COR-L47 (cell line): Measurements from ENCODE around the gene BRK1.
"Not testable (repeated sequence)": the region's sequence is repeated elsewhere in the genome, so short reads cannot be mapped to it uniquely, and the experiment has no call there.

ENCODE experiments used
- DNase-seq: peaks from one replicate; lab custom pipeline; 2025; lab: John Stamatoyannopoulos, UW

Gene BRK1

GRCh38 chr3:10142707-10143560 is 27.5 kb downstream of the BRK1 start:
- no peak for DNase-seq

- no peak for DNase-seq
Measured at GRCh38 chr3:10145685-10146084, 30.2 kb downstream of the BRK1 start.

GRCh38 chr3:10149226-10149625 is 33.8 kb downstream of the BRK1 start:
- no peak for DNase-seq

- DNase-seq = no peak
Measured at GRCh38 chr3:10150987-10151386, 35.5 kb downstream of the BRK1 start.

- DNase-seq = no peak
Measured at GRCh38 chr3:10154335-10155122, 39.1 kb downstream of the BRK1 start.

GRCh38 chr3:10155123-10155472 is 39.6 kb downstream of the BRK1 start:
- no peak for DNase-seq

- DNase-seq = no peak
Measured at GRCh38 chr3:10155658-10156057, 40.2 kb downstream of the BRK1 start.

GRCh38 chr3:10157031-10157430 is 41.6 kb downstream of the BRK1 start:
- no peak for DNase-seq

GRCh38 chr3:10158555-10158954 is 43.1 kb downstream of the BRK1 start:
- not testable (repeated sequence) for DNase-seq

- DNase-seq = no peak
Measured at GRCh38 chr3:10160346-10160745, 44.9 kb downstream of the BRK1 start.

- no peak for DNase-seq
Measured at GRCh38 chr3:10160925-10161324, 45.5 kb downstream of the BRK1 start.

- DNase-seq = no peak
Measured at GRCh38 chr3:10162185-10162584, 46.7 kb downstream of the BRK1 start.

GRCh38 chr3:10164201-10164545 is 48.7 kb downstream of the BRK1 start:
- not testable (repeated sequence) for DNase-seq

- no peak for DNase-seq
Measured at GRCh38 chr3:10164546-10165393, 49.3 kb downstream of the BRK1 start, which contains the start of gene IRAK2. Gene IRAK2 (plus strand): TSS chr3:10164919. CDS start chr3:10164955, 36 bp downstream.

- DNase-seq = no peak
Measured at GRCh38 chr3:10166213-10166604, 50.7 kb downstream of the BRK1 start.

GRCh38 chr3:10169000-10169496 is 53.6 kb downstream of the BRK1 start:
- no peak for DNase-seq

GRCh38 chr3:10170915-10171478 is 55.5 kb downstream of the BRK1 start:
- DNase-seq = no peak

- no peak for DNase-seq
Measured at GRCh38 chr3:10173095-10173925, 57.8 kb downstream of the BRK1 start.

- no peak for DNase-seq
Measured at GRCh38 chr3:10173926-10174435, 58.5 kb downstream of the BRK1 start.

GRCh38 chr3:10175334-10175733 is 59.9 kb downstream of the BRK1 start:
- not testable (repeated sequence) for DNase-seq

GRCh38 chr3:10176150-10176549 is 60.7 kb downstream of the BRK1 start:
- DNase-seq = not testable (repeated sequence)
